Fibroblast of lung (primary cell): ENCODE measurements around the gene COG4. TPM values are rescaled to one million over a fixed set of nuclear protein-coding genes. Genes with fewer than 3 reads are reported as not detected.

Experiments
- DNase-seq, 2 donors: peaks; one replicate each; pipeline versions ENCODE4 v3.0.0 to v3.0.0-alpha.2; 2010; ENCODE audit warnings: low read depth in 2 of 2
- H2AFZ ChIP-seq: 2 replicates; pipeline ENCODE4 v1.5.1; 2012; ENCODE audit warnings: low read length, control low read depth, inconsistent platforms
- H3K27ac ChIP-seq: 2 replicates; pipeline ENCODE4 v1.5.1; 2011; ENCODE audit warnings: low read length, control low read depth; ENCODE audit not compliant: insufficient read depth
- H3K27me3 ChIP-seq: 2 replicates; pipeline ENCODE4 v1.5.1; 2011; ENCODE audit warnings: mild to moderate bottlenecking, low read length; ENCODE audit not compliant: control insufficient read depth, insufficient read depth
- H3K36me3 ChIP-seq: 2 replicates; pipeline ENCODE4 v1.5.1; 2011; ENCODE audit warnings: low read length; ENCODE audit not compliant: control insufficient read depth, insufficient read depth
- H3K4me1 ChIP-seq: 2 replicates; pipeline ENCODE4 v1.5.1; 2011; ENCODE audit warnings: low read length; ENCODE audit not compliant: control insufficient read depth, insufficient read depth; ENCODE audit errors: extremely low read depth
- H3K4me2 ChIP-seq: 2 replicates; pipeline ENCODE4 v1.5.1; 2011; ENCODE audit warnings: low read length, control low read depth; ENCODE audit not compliant: insufficient read depth; ENCODE audit errors: extremely low read depth
- H3K4me3 ChIP-seq, 4 experiments: fragments of 200-600 bp in 1 of 4; sonication (generic) in 1 of 4; replicated peaks in 1 of 4; 2 replicates each; pipeline ENCODE4 v1.5.1; 2011 to 2016; ENCODE audit warnings: low read length in 4 of 4, low read depth in 3 of 4, mild to moderate bottlenecking in 3 of 4, control low read depth in 2 of 4, inconsistent platforms in 1 of 4, mixed read lengths in 1 of 4; ENCODE audit not compliant: insufficient read depth in 1 of 4; ENCODE audit errors: control extremely low read depth in 1 of 4
- H3K79me2 ChIP-seq: 2 replicates; pipeline ENCODE4 v1.5.1; 2012; ENCODE audit warnings: mild to moderate bottlenecking, low read length, inconsistent platforms; ENCODE audit not compliant: control insufficient read depth, insufficient read depth
- H3K9ac ChIP-seq: 2 replicates; pipeline ENCODE4 v1.5.1; 2011; ENCODE audit warnings: mild to moderate bottlenecking, low read length, control low read depth; ENCODE audit not compliant: insufficient read depth
- H3K9me3 ChIP-seq: 2 replicates; pipeline ENCODE4 v1.5.1; 2012; ENCODE audit warnings: low read depth, low read length; ENCODE audit not compliant: control insufficient read depth, insufficient read depth
- H4K20me1 ChIP-seq: 2 replicates; pipeline ENCODE4 v1.5.1; 2011; ENCODE audit warnings: low read length; ENCODE audit not compliant: control insufficient read depth, insufficient read depth; ENCODE audit errors: extremely low read depth
- EZH2 ChIP-seq: IDR thresholded peaks from 2 replicates; pipeline ENCODE4 v1.5.1; 2012; ENCODE audit warnings: low read length, control low read depth, mild to moderate bottlenecking; ENCODE audit errors: missing control alignments
- polyA plus RNA-seq, 2 donors: library from polyadenylated mRNA; depleted of rRNA in 1 of 2; stranded (reverse) in 1 of 2; unstranded in 1 of 2; fragments of >200 nt; gene quantifications; 2 replicates each; pipeline ENCODE4 v1.2.1, GENCODE V29; 2011 to 2012; ENCODE audit warnings: missing spikeins in 1 of 2
- total RNA-seq: library from RNA; depleted of rRNA; stranded (reverse); fragments of >200 nt; gene quantifications from 2 replicates; pipeline ENCODE4 v1.2.1, GENCODE V29; 2014
- TF ChIP-seq, protein P1 (sequence below), 2 donors: IDR thresholded peaks in 1 of 2; conservative IDR thresholded peaks in 1 of 2; 1 replicate in 1 of 2; 2 replicates in 1 of 2; pipeline ENCODE4 v1.5.1; 2011 to 2012; ENCODE audit warnings: low read length in 2 of 2, control low read depth in 1 of 2, inconsistent platforms in 1 of 2, low read depth in 1 of 2, mild to moderate bottlenecking in 1 of 2

Gene COG4
- total and polyA plus RNA-seq, 2 donors (not counting 1 experiment from before 2014, with no cell fraction given) = 36.2 to 117 TPM

DNA sequence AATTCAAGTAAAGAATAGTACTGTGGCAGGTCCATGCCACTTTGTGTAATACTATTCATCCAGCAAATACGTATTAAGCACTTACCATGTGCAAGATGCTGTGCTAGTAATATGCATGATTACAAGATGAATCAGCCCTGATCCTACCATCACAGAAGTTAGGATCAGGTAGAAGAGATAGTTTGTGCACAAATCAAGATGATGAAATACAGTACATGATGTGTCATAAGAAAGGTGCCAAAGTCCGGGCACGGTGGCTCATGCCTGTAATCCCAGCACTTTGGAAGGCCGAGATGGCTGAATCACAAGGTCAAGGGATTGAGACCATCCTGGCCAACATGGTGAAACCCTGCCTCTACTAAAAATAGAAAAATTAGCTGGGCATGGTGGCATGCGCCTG is 10.9 kb downstream of the COG4 start:
- no peak overlapping the region for H3K4me2 ChIP-seq
- no peaks in the 10 kb centered on the region for H3K27me3 ChIP-seq
- H4K20me1 ChIP-seq = no peaks in the 10 kb centered on the region
- H3K27ac ChIP-seq = no peak overlapping the region
- TF ChIP-seq, protein P1, sequence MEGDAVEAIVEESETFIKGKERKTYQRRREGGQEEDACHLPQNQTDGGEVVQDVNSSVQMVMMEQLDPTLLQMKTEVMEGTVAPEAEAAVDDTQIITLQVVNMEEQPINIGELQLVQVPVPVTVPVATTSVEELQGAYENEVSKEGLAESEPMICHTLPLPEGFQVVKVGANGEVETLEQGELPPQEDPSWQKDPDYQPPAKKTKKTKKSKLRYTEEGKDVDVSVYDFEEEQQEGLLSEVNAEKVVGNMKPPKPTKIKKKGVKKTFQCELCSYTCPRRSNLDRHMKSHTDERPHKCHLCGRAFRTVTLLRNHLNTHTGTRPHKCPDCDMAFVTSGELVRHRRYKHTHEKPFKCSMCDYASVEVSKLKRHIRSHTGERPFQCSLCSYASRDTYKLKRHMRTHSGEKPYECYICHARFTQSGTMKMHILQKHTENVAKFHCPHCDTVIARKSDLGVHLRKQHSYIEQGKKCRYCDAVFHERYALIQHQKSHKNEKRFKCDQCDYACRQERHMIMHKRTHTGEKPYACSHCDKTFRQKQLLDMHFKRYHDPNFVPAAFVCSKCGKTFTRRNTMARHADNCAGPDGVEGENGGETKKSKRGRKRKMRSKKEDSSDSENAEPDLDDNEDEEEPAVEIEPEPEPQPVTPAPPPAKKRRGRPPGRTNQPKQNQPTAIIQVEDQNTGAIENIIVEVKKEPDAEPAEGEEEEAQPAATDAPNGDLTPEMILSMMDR (conservative IDR thresholded peaks at IDR 0.05 in 1 of 2, IDR thresholded peaks at IDR 0.05 in 1 of 2; ENCODE audit: low read depth in 1 of 2, low read length in 2 of 2) = no peak
- TF ChIP-seq EZH2 = no peak
- no peak overlapping the region for H3K4me3 ChIP-seq
- H3K9ac ChIP-seq = no peak overlapping the region
- DNase-seq = peak in 1 of 2 donors; percentile 50
- H2AFZ ChIP-seq = no peak overlapping the region
- no peaks in the 10 kb centered on the region for H3K9me3 ChIP-seq
- peaks cover 2% of the 10 kb centered on the region for H3K4me1 ChIP-seq
- no peaks in the 10 kb centered on the region for H3K79me2 ChIP-seq
- peaks cover 11% of the 10 kb centered on the region for H3K36me3 ChIP-seq

DNA sequence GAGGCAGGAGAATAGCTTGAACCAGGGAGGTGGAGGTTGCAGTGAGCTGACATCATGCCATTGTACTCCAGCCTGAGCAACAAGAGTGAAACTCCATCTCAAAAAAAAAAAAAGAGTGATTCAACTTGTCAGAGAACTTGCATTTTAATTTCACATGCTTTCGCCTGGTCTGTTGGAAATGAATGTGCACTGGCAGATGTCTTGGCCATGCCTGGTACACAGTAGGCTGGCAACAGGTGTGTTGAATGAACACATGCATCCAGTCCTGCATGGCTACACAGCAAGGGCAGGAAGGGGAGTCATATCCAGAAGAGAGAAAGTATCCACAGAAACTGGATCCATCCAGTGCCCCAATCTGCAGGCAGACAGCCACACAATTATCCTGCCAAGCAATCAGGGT is 11.5 kb downstream of the COG4 start:
- no peak overlapping the region for H3K4me3 ChIP-seq
- H3K4me2 ChIP-seq = no peak overlapping the region
- H3K4me1 ChIP-seq = peaks cover 2% of the 10 kb centered on the region
- H3K9me3 ChIP-seq = no peaks in the 10 kb centered on the region
- no peak overlapping the region for H2AFZ ChIP-seq
- H3K79me2 ChIP-seq = no peaks in the 10 kb centered on the region
- no peak overlapping the region for H3K27ac ChIP-seq
- peaks cover 10% of the 10 kb centered on the region for H3K36me3 ChIP-seq
- H4K20me1 ChIP-seq = no peaks in the 10 kb centered on the region
- TF ChIP-seq, protein P1 (conservative IDR thresholded peaks at IDR 0.05 in 1 of 2, IDR thresholded peaks at IDR 0.05 in 1 of 2; ENCODE audit: low read depth in 1 of 2, low read length in 2 of 2) = no peak
- TF ChIP-seq EZH2 = no peak
- DNase-seq = no peak
- no peak overlapping the region for H3K9ac ChIP-seq
- H3K27me3 ChIP-seq = no peaks in the 10 kb centered on the region

DNA sequence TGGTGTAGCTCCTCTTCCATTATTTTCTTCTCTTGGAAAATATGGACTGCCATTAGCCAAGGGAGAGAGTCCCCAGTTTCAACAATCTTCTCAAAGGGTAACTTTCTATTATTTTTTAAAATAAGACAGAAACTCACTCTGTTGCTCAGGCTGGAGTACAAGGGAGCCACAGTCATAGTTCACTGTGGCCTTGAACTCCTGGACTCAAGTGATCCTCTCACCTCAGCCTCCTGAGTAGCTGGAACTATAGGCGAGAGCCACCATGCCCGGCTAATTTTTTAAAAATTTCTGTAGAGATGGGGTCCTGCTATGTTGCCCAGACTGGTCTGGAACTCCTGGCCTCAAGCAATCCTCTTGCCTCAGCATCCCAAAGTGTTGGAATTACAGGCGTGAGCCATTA is 13.1 kb downstream of the COG4 start:
- no peaks in the 10 kb centered on the region for H3K9me3 ChIP-seq
- no peaks in the 10 kb centered on the region for H3K27me3 ChIP-seq
- no peak overlapping the region for H2AFZ ChIP-seq
- no peaks in the 10 kb centered on the region for H4K20me1 ChIP-seq
- H3K4me3 ChIP-seq = no peak overlapping the region
- no peaks in the 10 kb centered on the region for H3K79me2 ChIP-seq
- no peak for DNase-seq
- H3K4me1 ChIP-seq = peaks cover 2% of the 10 kb centered on the region
- peaks cover 10% of the 10 kb centered on the region for H3K36me3 ChIP-seq
- no peak overlapping the region for H3K9ac ChIP-seq
- H3K27ac ChIP-seq = no peak overlapping the region
- TF ChIP-seq EZH2 = no peak
- TF ChIP-seq, protein P1 (conservative IDR thresholded peaks at IDR 0.05 in 1 of 2, IDR thresholded peaks at IDR 0.05 in 1 of 2; ENCODE audit: low read depth in 1 of 2, low read length in 2 of 2) = no peak
- H3K4me2 ChIP-seq = no peak overlapping the region
